Heart left ventricle (tissue), 16 donors: ENCODE data around the gene LEPR. TPM values are rescaled to one million over a fixed set of nuclear protein-coding genes. Genes with fewer than 3 reads are reported as not detected.
"Not testable (repeated sequence)": the region's sequence is repeated elsewhere in the genome, so short reads cannot be mapped to it uniquely, and the experiment has no call there.

Source experiments
- ATAC-seq, 4 donors: fragments of 200-7000 bp; cut with Tn5 transposase; one replicate each; pipeline ENCODE4 v1.9.1; 2020 to 2022; ENCODE audit warnings: moderate library complexity in 4 of 4, mild to moderate bottlenecking in 3 of 4, moderate number of reproducible peaks in 1 of 4
- DNase-seq, 5 donors: peaks; one replicate each; pipeline ENCODE4 v3.0.0-alpha.2; 2020
- H3K27ac ChIP-seq, 12 donors: fragments of 200-600 bp; sonication (generic) in 4 of 12; one replicate each; pipeline versions ENCODE4 v1.5.0 to v1.8.0; 2016 to 2022; ENCODE audit warnings: mild to moderate bottlenecking in 2 of 12
- H3K27me3 ChIP-seq, 9 donors: fragments of 200-600 bp; sonication (generic) in 2 of 9; one replicate each; pipeline versions ENCODE4 v1.5.1 to v1.8.0; 2016 to 2022; ENCODE audit warnings: mild to moderate bottlenecking in 3 of 9
- H3K36me3 ChIP-seq, 9 donors: fragments of 200-600 bp; sonication (generic) in 2 of 9; one replicate each; pipeline versions ENCODE4 v1.5.0 to v1.8.0; 2018 to 2022; ENCODE audit warnings: mild to moderate bottlenecking in 2 of 9
- H3K4me1 ChIP-seq, 12 donors: fragments of 200-600 bp; sonication (generic) in 4 of 12; one replicate each; pipeline versions ENCODE4 v1.5.0 to v1.8.0; 2016 to 2022; ENCODE audit warnings: mild to moderate bottlenecking in 3 of 12
- H3K4me3 ChIP-seq, 12 donors: fragments of 200-600 bp; sonication (generic) in 4 of 12; one replicate each; pipeline versions ENCODE4 v1.5.0 to v1.8.0; 2017 to 2022; ENCODE audit warnings: mild to moderate bottlenecking in 9 of 12, moderate library complexity in 4 of 12
- H3K9me3 ChIP-seq, 12 donors: fragments of 200-600 bp; sonication (generic) in 4 of 12; one replicate each; pipeline versions ENCODE4 v1.5.0 to v1.8.0; 2016 to 2022; ENCODE audit warnings: mild to moderate bottlenecking in 1 of 12
- POLR2A ChIP-seq, 2 donors: fragments of 450-650 bp; IDR thresholded peaks; one replicate each; pipeline ENCODE4 v1.6.1; 2017; ENCODE audit warnings: antibody characterized with exemption in 2 of 2, mild to moderate bottlenecking in 2 of 2, moderate library complexity in 2 of 2
- WGBS, 4 donors: extraction: QIAGEN DNeasy Blood & Tissue Kit in 2 of 4; methylation state at CpG; one replicate each; pipeline versions ENCODE4 v1.1.5 to v1.1.7; 2013 to 2018; 5-methylcytosine and 5-hydroxymethylcytosine counted together
- intact Hi-C, 10 donors: fragments of 100-400 bp; cut with DNase I; formaldehyde crosslinking; loops; one replicate each; pipeline versions ENCODE4 v1.11.1 to v1.14.2; 2022
- polyA plus RNA-seq, 2 donors: library from polyadenylated mRNA; stranded (reverse); fragments of 200-250 nt; gene quantifications; one replicate each; pipeline ENCODE4 v1.2.3, GENCODE V29; 2013
- total RNA-seq, 9 donors: library from RNA; depleted of rRNA in 2 of 9; stranded (reverse); fragments of >200 nt in 2 of 9; fragmentation: NEBNext Ultra II Directional in 3 of 9; extraction: Animal tissue kit (Norgen Biotek cat#: 25700) in 3 of 9; gene quantifications; one replicate each; pipeline versions ENCODE4 v1.1.0 to v1.2.4, GENCODE V29; 2016 to 2023
- TF ChIP-seq, protein P1 (sequence below), 12 donors: fragments of 200-600 bp; sonication (generic) in 4 of 12; IDR thresholded peaks; one replicate each; pipeline versions ENCODE4 v1.5.0 to v1.8.0; 2018 to 2022; ENCODE audit warnings: antibody characterized with exemption in 12 of 12, mild to moderate bottlenecking in 5 of 12
- donor health status: ischemic (EF 13 %, LVEDD 7.1; RV severe dilation, severe dysfunction).
- donor health status: healthy with polysubstance abuse.
- donor health status: DM: no; HTN: yes; CAD: no.
- donor health status: DM: no; HTN: no; CAD: no.
- donor health status: ischemic (EF 25% LVEDD 6.9; RV normal size, moderate dysfunction).
- donor health status: ischemic (EF 25% LVEDD 5.7; RV mildly dilated, moderate dysfunction).
- donor health status: healthy.
- donor health status: DM: yes; HTN: yes; CAD: no.
- donor health status: ischemic (EF 35%, LVEDD 5.7; RV mildly dilated, moderate dysfunction).
- donor health status: nonischemic (EF 11% LVEDD 7.7; RV severe dilation, severe dysfunction).
- donor health status: DM: yes; HTN: yes; CAD: no.
- donor health status: PGD.
- donor health status: ischemic (EF 29% LVEDD 5.4; RV normal size, mild dysfunction).
- donor health status: nonischemic (EF 23%, LVEDD 6.1; RV moderate dilation, normal function).

The LEPR gene
- total and polyA plus RNA-seq, 11 donors: 1.5 to 11.6 (median 5.0) TPM

DNA sequence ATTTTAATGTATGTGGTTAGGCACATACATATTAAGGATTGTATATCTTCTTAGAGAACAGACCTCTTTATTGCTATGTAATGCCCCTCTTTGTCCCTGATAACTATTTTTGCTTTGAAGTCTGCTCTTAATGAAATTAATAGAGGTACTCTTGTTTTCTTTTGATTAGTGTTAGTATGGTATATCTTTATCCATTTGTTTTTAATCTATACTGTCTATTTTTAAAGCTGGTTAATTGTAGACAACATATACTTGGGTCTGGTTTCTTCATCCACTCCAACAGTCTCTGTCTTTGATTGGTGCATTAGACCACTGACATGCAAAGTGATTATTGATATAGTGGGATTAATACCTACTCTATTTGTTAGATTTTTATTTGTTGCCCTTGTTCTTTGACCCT lies 36.0 kb downstream of the LEPR start:
- intact Hi-C loops: no loop called here
- TF ChIP-seq POLR2A (IDR thresholded peaks at IDR 0.05): no peak
- TF ChIP-seq, protein P1, sequence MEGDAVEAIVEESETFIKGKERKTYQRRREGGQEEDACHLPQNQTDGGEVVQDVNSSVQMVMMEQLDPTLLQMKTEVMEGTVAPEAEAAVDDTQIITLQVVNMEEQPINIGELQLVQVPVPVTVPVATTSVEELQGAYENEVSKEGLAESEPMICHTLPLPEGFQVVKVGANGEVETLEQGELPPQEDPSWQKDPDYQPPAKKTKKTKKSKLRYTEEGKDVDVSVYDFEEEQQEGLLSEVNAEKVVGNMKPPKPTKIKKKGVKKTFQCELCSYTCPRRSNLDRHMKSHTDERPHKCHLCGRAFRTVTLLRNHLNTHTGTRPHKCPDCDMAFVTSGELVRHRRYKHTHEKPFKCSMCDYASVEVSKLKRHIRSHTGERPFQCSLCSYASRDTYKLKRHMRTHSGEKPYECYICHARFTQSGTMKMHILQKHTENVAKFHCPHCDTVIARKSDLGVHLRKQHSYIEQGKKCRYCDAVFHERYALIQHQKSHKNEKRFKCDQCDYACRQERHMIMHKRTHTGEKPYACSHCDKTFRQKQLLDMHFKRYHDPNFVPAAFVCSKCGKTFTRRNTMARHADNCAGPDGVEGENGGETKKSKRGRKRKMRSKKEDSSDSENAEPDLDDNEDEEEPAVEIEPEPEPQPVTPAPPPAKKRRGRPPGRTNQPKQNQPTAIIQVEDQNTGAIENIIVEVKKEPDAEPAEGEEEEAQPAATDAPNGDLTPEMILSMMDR (IDR thresholded peaks at IDR 0.05): no peak
- no peak for ATAC-seq
- no peaks in the 10 kb centered on the region for H3K4me1 ChIP-seq
- no peak overlapping the region for H3K27ac ChIP-seq
- no peak overlapping the region for H3K4me3 ChIP-seq
- H3K27me3 ChIP-seq: no peaks in the 10 kb centered on the region
- peaks cover 0 to 9% (median 0%) of the 10 kb centered on the region in 12 donors for H3K9me3 ChIP-seq
- DNase-seq: no peak
- no peaks in the 10 kb centered on the region for H3K36me3 ChIP-seq

DNA sequence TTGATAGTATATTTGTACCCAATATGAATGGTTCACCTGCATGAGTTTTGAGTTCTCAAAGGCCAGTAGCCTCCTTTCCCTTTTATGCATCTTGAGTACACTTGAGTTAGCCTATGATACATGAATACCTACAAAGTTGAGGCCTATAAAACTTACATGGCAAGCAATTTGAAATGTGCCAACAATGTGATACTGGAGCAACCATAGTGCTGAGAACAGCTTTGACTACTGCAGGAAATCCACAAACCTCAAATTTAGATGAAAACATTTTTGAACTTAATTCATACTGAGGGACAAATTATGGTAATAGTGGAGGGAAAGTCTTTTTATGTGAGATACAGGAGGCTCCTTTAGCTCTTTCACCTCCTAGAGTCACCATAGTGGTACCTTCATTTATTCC lies 37.4 kb downstream of the LEPR start:
- Histone ChIP-seq H3K27me3 (no peaks in the 10 kb centered on the region), H3K4me1 (no peaks in the 10 kb centered on the region), H3K4me3 (no peak overlapping the region), H3K36me3 (no peaks in the 10 kb centered on the region), H3K27ac (no peak overlapping the region), H3K9me3 (peaks cover 0 to 9% (median 0%) of the 10 kb centered on the region in 12 donors)
- TF ChIP-seq, protein P1 (IDR thresholded peaks at IDR 0.05): no peak
- ATAC-seq: no peak
- intact Hi-C loops: no loop called here
- DNase-seq: no peak

DNA sequence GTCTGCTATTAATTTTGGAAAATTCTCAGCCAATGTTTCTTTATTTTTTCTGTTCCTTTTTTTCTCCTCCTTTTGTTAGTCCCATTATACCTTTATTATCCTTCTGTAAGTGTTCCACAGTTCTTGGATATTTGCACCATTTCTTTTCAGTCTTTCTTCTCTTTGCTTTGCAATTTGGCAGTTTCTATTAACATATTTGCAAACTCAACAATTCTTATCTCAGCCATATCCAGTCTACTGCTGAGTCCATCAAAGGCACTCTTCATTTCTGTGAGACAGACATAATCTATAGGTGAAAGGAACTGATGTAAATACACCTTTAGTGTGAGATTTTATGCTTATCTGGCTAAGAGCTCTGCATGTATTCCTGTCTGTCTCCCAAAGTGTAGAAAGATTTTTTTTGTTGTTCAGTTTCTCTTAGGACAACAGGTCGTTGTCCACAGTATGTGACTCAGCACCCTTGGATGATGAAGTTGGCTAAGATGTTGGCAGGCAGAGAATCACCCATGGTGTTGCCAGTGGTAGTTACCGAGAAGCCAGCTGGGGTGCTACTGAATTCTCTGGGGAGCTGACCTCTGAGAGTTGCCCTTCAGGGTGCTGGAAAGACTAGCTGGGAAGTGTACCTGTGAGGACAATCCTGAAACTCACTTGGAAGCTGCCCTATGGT lies 38.4 kb downstream of the LEPR start:
- Histone ChIP-seq H3K4me3 (no peak overlapping the region), H3K27ac (no peak overlapping the region), H3K36me3 (no peaks in the 10 kb centered on the region), H3K27me3 (no peaks in the 10 kb centered on the region), H3K4me1 (no peaks in the 10 kb centered on the region), H3K9me3 (peaks cover 0 to 14% (median 0%) of the 10 kb centered on the region in 12 donors)
- intact Hi-C loops: no loop called here
- DNase-seq: no peak
- TF ChIP-seq, protein P1 (IDR thresholded peaks at IDR 0.05): no peak
- TF ChIP-seq POLR2A (IDR thresholded peaks at IDR 0.05): no peak
- WGBS, 4 donors: 72 to 82% (median 77%) methylated on average over 2 of the region's 2 CpGs
- no peak for ATAC-seq

DNA sequence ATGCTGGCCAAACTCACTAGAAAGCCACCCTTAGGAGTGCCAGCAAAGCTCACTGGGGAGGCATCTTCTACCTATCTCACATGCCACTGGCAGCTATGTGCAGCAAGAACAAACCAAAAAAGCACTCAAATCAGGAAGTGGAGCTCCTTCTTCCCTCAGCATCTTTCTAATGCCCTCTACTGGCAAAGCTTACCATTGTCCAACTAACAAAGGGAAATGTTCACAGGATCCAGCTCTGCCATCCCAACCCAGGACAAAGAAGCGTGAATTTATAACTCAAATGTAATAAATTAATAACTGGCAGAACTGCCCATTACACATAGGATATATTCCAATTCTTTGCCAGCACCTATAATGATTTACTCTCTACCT lies 38.9 kb downstream of the LEPR start:
- Histone ChIP-seq H3K36me3 (no peaks in the 10 kb centered on the region), H3K4me1 (no peaks in the 10 kb centered on the region), H3K9me3 (peaks cover 0 to 14% (median 0%) of the 10 kb centered on the region in 12 donors), H3K27me3 (no peaks in the 10 kb centered on the region), H3K27ac (no peak overlapping the region), H3K4me3 (no peak overlapping the region)
- ATAC-seq (peak in 1 of 4 donors; percentile 41), DNase-seq (no peak)
- intact Hi-C loops: no loop called here
- TF ChIP-seq, protein P1 (IDR thresholded peaks at IDR 0.05): peak in 10 of 12 donors; percentile 17 to 55 (median 40)
- TF ChIP-seq POLR2A (IDR thresholded peaks at IDR 0.05): no peak
- WGBS, 4 donors: 74 to 88% (median 81%) methylated on average over 1 of the region's 1 CpG

DNA sequence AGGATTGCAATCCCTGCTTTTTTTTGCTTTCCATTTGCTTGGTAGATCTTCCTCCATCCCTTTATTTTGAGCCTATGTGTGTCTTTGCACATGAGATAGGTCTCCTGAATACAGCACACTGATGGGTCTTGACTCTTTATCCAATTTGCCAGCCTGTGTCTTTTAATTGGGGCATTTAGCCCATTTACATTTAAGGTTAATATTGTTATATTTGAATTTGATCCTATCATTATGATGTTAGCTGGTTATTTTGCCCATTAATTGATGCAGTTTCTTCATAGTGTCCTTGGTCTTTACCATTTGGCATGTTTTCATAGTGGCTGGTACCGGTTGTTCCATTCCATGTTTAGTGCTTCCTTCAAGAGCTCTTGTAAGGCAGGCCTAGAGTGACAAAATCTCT lies 45.4 kb downstream of the LEPR start:
- H3K36me3 ChIP-seq, DNase-seq, H3K4me3 ChIP-seq, ATAC-seq, intact Hi-C loops, H3K27me3 ChIP-seq, H3K27ac ChIP-seq: not testable (repeated sequence)
- 92 to 100% (median 99%) methylated on average over 1 of the region's 1 CpG for WGBS, 4 donors
- Histone ChIP-seq H3K9me3 (peaks cover 0 to 13% (median 0%) of the 10 kb centered on the region in 12 donors), H3K4me1 (peaks cover 0 to 27% (median 12%) of the 10 kb centered on the region in 12 donors)
